Esophagus squamous epithelium (tissue), 4 donors: ENCODE measurements around the gene ZMYND8.

Experiments
- CTCF ChIP-seq, 6 experiments: fragments of 450-650 bp in 4 of 6; fragments of 200-600 bp in 2 of 6; sonication (generic) in 2 of 6; IDR thresholded peaks; one replicate each; pipeline ENCODE4 v1.5.1; 2016 to 2019; ENCODE audit warnings: antibody characterized with exemption in 6 of 6, mild to moderate bottlenecking in 4 of 6, moderate library complexity in 4 of 6
- POLR2A ChIP-seq, 4 donors: fragments of 450-650 bp; IDR thresholded peaks; one replicate each; pipeline ENCODE4 v1.6.1; 2017; ENCODE audit warnings: antibody characterized with exemption in 4 of 4, mild to moderate bottlenecking in 4 of 4, moderate library complexity in 3 of 4

GRCh38 chr20:47221036-47221625 lies 135.4 kb downstream of the ZMYND8 start:
- TF ChIP-seq CTCF (IDR thresholded peaks at IDR 0.05) (no peak), POLR2A (IDR thresholded peaks at IDR 0.05) (no peak)
